DOHH2 (cell line): Measurements from ENCODE around the gene MUC13.

Experiments used
- H3F3A ChIP-seq: fragments of 200-600 bp; sonication (generic), shearing (Covaris generic); 2 replicates; pipeline ENCODE4 v1.6.0; 2016; ENCODE audit warnings: antibody characterized with exemption, mild to moderate bottlenecking; ENCODE audit not compliant: control insufficient read depth, insufficient read depth
- H3K27ac ChIP-seq: fragments of 200-600 bp; sonication (generic); 2 replicates; pipeline ENCODE4 v1.5.1; 2014; ENCODE audit warnings: low read depth, mild to moderate bottlenecking, low read length, moderate library complexity
- H3K27me3 ChIP-seq: fragments of 200-600 bp; sonication (generic); 2 replicates; pipeline ENCODE4 v1.6.1; 2014; ENCODE audit warnings: mild to moderate bottlenecking, low read length, mixed read lengths; ENCODE audit not compliant: control insufficient read depth
- H3K36me3 ChIP-seq: fragments of 200-600 bp; sonication (generic); 2 replicates; pipeline ENCODE4 v1.6.1; 2014; ENCODE audit warnings: mild to moderate bottlenecking, low read length, moderate library complexity, mixed read lengths; ENCODE audit not compliant: control insufficient read depth
- H3K4me1 ChIP-seq: fragments of 200-600 bp; sonication (generic); 2 replicates; pipeline ENCODE4 v1.6.1; 2014; ENCODE audit warnings: mild to moderate bottlenecking, low read length, mixed read lengths; ENCODE audit not compliant: control insufficient read depth
- H3K4me2 ChIP-seq: fragments of 200-600 bp; sonication (generic); 2 replicates; pipeline ENCODE4 v1.6.0; 2014; ENCODE audit warnings: mild to moderate bottlenecking, low read length, moderate library complexity
- H3K4me3 ChIP-seq: fragments of 200-600 bp; sonication (generic); 2 replicates; pipeline ENCODE4 v1.5.1; 2014; ENCODE audit warnings: mild to moderate bottlenecking, low read length, mixed read lengths
- H3K79me2 ChIP-seq: fragments of 200-600 bp; sonication (generic); 2 replicates; pipeline ENCODE4 v1.6.1; 2014; ENCODE audit warnings: mild to moderate bottlenecking, low read length, mixed read lengths; ENCODE audit not compliant: control insufficient read depth
- H3K9me2 ChIP-seq: fragments of 200-600 bp; sonication (generic); replicated peaks from 2 replicates; pipeline ENCODE4 v1.6.1; 2014; ENCODE audit warnings: mild to moderate bottlenecking, low read length, mixed read lengths; ENCODE audit not compliant: control insufficient read depth
- H3K9me3 ChIP-seq: fragments of 200-600 bp; sonication (generic); 2 replicates; pipeline ENCODE4 v1.6.1; 2014; ENCODE audit warnings: antibody characterized with exemption, low read length, mixed read lengths; ENCODE audit not compliant: control insufficient read depth, insufficient read depth
- H4K20me1 ChIP-seq: fragments of 200-600 bp; sonication (generic); 2 replicates; pipeline ENCODE4 v1.6.0; 2014; ENCODE audit warnings: low read depth, mild to moderate bottlenecking, antibody characterized with exemption, low read length, moderate library complexity; ENCODE audit not compliant: control insufficient read depth, insufficient read depth
- CTCF ChIP-seq: fragments of 200-600 bp; sonication (generic); IDR thresholded peaks from one replicate; pipeline ENCODE4 v1.5.1; 2014; ENCODE audit warnings: antibody characterized with exemption, mild to moderate bottlenecking, low read depth, low read length; ENCODE audit not compliant: poor library complexity, severe bottlenecking
- EZH2phosphoT487 ChIP-seq: fragments of 200-600 bp; sonication (generic); IDR thresholded peaks from 2 replicates; pipeline ENCODE4 v1.6.1; 2017; ENCODE audit warnings: borderline replicate concordance, mild to moderate bottlenecking, antibody characterized with exemption, low read length, moderate library complexity, mixed read lengths

The MUC13 gene

GRCh38 chr3:124873226-124873625 is 61.3 kb downstream of the MUC13 start:
- Histone ChIP-seq H3K79me2 (no peaks in the 10 kb centered on the region), H3F3A (no peaks in the 10 kb centered on the region), H3K27me3 (peaks cover 7% of the 10 kb centered on the region), H3K9me3 (no peaks in the 10 kb centered on the region), H3K4me2 (no peak overlapping the region), H3K4me1 (no peaks in the 10 kb centered on the region), H3K27ac (no peak overlapping the region), H3K36me3 (no peaks in the 10 kb centered on the region), H3K4me3 (no peak overlapping the region), H4K20me1 (no peaks in the 10 kb centered on the region), H3K9me2 (no peaks in the 10 kb centered on the region)
- TF ChIP-seq EZH2phosphoT487, result no peak
- no peak for TF ChIP-seq CTCF

GRCh38 chr3:124867511-124867910 is 67.0 kb downstream of the MUC13 start:
- Histone ChIP-seq H3K27me3 (no peaks in the 10 kb centered on the region; the same call in 1 of the 2 replicates), H3K36me3 (no peaks in the 10 kb centered on the region), H3K4me3 (no peak overlapping the region), H3K79me2 (no peaks in the 10 kb centered on the region), H3K27ac (no peak overlapping the region), H3K9me2 (no peaks in the 10 kb centered on the region), H4K20me1 (no peaks in the 10 kb centered on the region), H3K4me1 (no peaks in the 10 kb centered on the region), H3K9me3 (no peaks in the 10 kb centered on the region), H3F3A (no peaks in the 10 kb centered on the region), H3K4me2 (no peak overlapping the region)
- TF ChIP-seq EZH2phosphoT487 (no peak), CTCF (no peak)

GRCh38 chr3:124862006-124862405 is 72.5 kb downstream of the MUC13 start:
- no peaks in the 10 kb centered on the region for H3K27me3 ChIP-seq
- H3K27ac ChIP-seq, result no peak overlapping the region
- TF ChIP-seq CTCF (no peak), EZH2phosphoT487 (no peak)

GRCh38 chr3:124861041-124861440 is 73.5 kb downstream of the MUC13 start:
- no peaks in the 10 kb centered on the region for H3K9me2 ChIP-seq
- no peaks in the 10 kb centered on the region for H3F3A ChIP-seq
- no peak for TF ChIP-seq CTCF
- TF ChIP-seq EZH2phosphoT487, result no peak
- no peak overlapping the region for H3K4me3 ChIP-seq
- H3K4me2 ChIP-seq, result no peak overlapping the region
- no peaks in the 10 kb centered on the region for H3K79me2 ChIP-seq
- H3K27ac ChIP-seq, result no peak overlapping the region
- no peaks in the 10 kb centered on the region for H3K9me3 ChIP-seq
- H4K20me1 ChIP-seq, result no peaks in the 10 kb centered on the region
- no peaks in the 10 kb centered on the region for H3K4me1 ChIP-seq
- no peaks in the 10 kb centered on the region for H3K36me3 ChIP-seq
- H3K27me3 ChIP-seq, result no peaks in the 10 kb centered on the region

More at GRCh38 chr3:124862006-124862405, 72.5 kb downstream of the MUC13 start:
- no peak overlapping the region for H3K4me3 ChIP-seq
- H3F3A ChIP-seq, result no peaks in the 10 kb centered on the region
- no peaks in the 10 kb centered on the region for H3K4me1 ChIP-seq
- no peaks in the 10 kb centered on the region for H3K9me3 ChIP-seq
- H3K79me2 ChIP-seq, result no peaks in the 10 kb centered on the region
- H3K36me3 ChIP-seq, result no peaks in the 10 kb centered on the region
- H3K4me2 ChIP-seq, result no peak overlapping the region
- no peaks in the 10 kb centered on the region for H4K20me1 ChIP-seq
- H3K9me2 ChIP-seq, result no peaks in the 10 kb centered on the region
